Activated CD8-positive, alpha-beta memory T cell treated with anti-CD3 and anti-CD28 coated beads, Interleukin-2, amount 50 U/mL, for 48 hours (primary cell): ENCODE data around the gene DNAJA2.
A peak's percentile ranks its signal among the peaks of the same experiment; 100 is the strongest.
"Not testable (repeated sequence)": the region's sequence is repeated elsewhere in the genome, so short reads cannot be mapped to it uniquely, and the experiment has no call there.

Experiments
- DNase-seq: peaks from one replicate; pipeline ENCODE4 v3.0.0-alpha.2; 2020

Gene DNAJA2

GRCh38 chr16:46974352-46974751 is 878 bp upstream of the DNAJA2 start:
- peak; percentile 55 for DNase-seq

GRCh38 chr16:46973996-46974324 is 486 bp upstream of the DNAJA2 start:
- DNase-seq = no peak

GRCh38 chr16:46972429-46973206 is 856 bp downstream of the DNAJA2 start:
- DNase-seq = peak; percentile 81

DNA sequence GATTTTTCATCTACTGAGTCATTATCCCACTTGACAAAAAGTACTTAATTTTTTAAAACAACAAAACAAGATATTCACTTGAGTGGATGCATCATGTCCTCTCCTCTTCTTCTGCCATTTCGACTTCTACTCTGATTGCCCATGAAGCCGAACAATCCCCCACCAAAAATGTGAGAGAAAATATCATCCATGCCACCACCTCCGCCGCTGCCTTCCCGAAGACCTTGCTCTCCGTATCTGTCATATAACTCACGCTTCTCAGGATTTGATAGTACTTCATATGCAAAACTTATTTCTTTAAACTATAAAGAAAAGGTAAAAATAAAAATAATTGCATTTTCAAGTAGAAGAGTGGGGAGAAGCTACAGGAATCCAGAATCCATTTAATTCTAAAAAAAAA is 2.2 kb downstream of the DNAJA2 start:
- DNase-seq = no peak

- DNase-seq = no peak
Observed at GRCh38 chr16:46970089-46970488, 3.4 kb downstream of the DNAJA2 start.

DNA sequence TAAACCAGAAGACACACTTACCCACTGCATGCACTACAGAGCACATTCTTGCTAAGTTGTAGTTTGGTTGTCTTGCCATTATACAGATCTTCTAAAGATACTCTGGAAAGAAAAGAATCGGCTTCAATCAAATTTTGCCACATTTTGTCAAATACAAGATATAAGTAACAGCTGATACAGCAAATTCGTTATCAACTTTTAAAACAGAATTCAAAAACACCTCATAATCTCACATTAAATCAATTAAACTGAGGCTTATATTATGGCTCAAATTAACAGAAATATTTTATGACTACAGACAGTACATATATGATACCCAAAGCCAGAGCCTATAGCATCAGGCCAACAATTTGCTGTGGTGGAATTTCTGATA is 5.4 kb downstream of the DNAJA2 start:
- DNase-seq = no peak

DNA sequence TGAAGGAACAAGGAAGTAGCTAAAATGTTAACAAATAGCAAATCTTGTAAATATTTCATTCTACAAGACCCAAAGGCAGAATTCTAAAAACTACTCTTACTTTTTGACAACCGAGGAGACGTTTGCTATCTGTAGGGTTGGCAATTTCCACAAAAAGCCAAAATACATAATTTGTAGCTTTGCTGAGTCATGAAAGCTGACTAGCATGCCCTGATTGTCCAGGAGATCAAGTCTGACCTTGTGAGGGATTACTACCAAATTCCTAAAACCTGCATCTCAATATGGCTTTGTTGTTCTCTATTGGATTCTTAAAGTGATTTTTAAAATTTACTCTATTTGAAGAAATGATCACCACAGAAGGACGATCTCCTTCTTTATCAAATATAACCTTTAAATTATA is 10.8 kb downstream of the DNAJA2 start:
- no peak for DNase-seq

DNA sequence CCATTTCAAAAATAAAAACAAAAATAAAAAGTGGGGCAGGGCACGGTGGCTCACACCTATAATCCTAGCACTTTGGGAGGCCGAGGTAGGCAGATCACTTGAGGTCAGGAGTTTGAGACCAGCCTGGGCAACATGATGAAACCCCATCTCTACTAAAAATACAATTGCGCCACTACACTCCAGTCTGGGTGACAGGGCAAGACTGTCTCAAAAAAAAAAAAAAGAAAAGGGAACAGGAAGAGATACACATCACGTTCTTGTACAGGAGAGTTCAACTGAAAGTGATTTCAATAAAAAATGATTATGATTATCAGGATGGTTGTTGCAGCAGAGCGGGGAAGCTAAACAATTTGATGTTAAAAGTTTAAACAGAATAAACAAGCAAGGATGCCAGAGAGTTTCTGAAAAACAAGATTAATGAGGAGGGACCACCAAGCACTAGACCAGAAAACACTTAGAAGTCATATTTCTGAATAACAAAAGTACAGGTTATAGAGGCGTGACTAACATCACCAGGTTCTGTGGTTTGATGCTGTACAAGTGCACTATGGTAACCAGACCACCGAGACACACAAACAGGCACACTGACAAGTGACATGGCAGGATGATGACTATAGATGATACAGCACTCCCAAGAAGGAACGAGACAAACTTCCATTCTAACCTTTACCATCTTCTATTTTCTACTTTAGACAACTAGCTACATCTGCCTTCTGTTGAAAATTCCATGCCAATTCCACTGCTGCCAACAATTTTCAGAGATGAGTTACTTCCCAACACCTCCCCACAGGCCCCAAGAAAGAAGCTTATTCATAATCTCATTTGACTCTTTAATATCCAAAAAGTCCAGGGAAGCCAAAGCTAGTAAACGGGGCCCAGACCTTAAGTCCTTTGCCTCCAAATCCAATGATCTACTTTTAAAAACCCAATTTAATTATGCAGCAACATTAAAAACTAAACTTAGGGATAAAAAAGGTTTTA is 11.8 kb downstream of the DNAJA2 start:
- DNase-seq = no peak

DNA sequence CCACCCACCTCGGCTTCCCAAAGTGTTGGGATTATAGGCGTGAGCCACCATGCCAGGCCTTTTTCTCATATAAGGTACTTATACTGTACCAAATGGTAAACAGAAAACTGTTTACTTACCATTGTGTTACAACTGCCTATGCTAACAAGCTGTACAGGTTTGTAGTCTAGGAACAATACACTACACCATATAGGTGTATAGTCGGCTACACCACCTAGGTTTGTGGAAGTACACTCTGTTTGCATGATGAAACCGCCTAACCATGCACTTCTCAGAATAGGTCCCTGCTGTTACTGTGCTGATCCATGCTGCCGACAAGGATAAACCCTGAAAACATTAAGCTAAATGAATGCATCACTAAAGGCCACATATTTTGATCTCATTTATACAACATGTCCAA is 18.9 kb downstream of the DNAJA2 start:
- no peak for DNase-seq

DNA sequence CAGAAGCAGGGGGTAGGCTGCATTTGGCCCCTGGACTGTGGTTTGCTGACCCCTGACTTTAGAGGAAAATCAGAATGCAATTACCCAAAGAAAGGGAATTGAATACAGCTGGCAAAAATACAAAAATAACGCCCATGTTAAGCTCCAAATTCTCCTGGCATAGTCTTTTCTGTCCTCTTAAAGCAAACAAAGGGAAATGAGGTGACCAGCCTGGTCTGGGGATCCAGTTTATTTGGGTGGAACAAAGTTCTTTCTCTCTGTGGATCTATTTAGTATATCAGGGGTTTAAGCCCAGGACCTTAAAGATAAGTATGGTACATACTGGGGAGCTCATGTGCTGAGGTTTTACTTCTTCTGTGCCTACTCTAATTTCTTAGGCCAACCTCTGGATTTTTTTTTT is 23.5 kb downstream of the DNAJA2 start:
- DNase-seq = no peak

DNA sequence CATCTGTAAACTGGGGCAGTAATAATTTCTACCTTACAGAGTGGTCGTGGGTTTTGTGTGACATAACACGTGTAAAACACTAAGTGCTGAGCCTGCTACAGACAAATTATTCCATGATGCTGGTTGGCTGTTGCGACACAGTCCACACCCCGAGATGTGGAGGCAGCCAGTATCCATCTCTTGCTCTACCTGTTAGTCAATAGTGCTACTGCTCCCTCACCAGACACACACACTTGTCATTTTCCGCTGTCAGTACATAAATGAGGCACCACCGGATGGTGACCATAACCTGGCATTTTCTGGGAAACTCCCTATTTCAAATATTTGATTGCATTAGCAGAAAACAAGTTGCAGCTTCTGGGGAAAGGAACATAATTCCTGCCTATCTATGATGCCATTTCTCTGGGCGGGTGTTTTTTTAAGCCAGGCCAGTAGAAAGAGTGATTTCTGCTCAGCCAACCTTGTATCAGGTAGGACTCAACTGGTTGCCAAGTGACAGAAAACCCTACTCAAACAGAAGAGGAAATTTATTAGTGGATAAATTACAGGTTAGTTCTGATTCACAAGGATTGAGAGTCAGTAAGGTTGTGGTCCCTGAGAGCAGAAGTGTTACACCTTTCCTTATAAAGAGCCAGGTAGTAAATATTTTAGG is 24.1 kb downstream of the DNAJA2 start:
- DNase-seq = no peak

DNA sequence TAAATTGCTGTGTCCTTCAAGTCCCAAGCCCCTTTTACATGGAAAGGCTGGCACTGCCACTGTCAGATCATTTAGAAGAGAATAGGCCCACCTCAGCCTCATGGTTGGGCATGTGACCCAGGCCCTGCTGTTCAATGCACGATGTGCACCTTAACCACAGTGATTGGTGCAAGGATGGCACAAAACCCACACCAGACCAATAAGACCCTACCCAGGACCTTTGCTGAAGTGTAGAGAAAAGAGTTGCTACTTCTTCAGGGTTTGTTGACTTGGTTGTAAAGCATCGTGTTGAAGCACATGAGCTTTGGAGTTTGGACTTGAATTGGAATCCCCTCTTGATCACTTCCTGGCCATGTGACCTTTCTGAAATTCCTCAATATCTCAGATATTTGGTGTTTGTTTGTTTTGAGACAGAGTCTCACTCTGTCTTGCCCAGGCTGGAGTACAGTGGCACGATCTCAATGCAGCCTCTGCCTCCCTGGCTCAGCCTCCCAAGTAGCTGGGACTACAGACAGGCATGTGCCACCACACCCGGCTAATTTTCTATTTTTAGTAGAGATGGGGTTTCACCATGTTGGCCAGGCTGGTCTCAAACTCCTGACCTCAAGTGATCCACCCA is 24.8 kb downstream of the DNAJA2 start:
- no peak for DNase-seq

DNA sequence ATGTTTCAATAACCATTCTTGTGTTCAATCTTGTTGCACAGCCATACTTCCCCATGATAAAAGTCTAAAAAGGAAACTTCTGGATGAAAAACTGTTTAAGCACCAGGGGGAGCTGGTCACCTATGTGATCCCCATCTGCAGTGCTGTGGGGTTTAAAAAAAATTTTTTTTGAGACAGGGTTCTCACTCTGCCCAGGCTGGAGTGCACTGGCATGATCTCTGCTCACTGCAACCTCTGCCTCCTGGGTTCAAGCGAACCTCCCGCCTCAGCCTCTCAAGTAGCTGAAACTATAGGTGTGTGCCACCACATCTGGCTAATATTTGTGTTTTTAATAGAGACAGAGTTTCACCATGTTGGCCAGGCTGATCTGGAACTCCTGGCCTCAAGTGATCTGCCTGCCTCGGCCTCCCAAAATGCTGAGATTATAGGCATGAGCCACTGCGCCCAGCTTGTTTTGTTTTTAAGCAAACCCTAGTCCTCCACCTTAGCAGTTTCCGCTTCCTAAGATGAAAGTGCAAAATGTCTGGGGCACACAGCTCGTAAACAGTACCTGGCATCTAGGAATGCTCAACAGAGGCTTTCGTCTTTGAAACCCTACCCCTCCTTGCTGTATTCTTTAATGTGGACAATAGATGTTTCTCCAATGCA is 25.4 kb downstream of the DNAJA2 start:
- DNase-seq = no peak

GRCh38 chr16:46944713-46945112 is 28.8 kb downstream of the DNAJA2 start:
- DNase-seq = not testable (repeated sequence)

GRCh38 chr16:46937536-46937935 is 35.9 kb downstream of the DNAJA2 start:
- DNase-seq = no peak

- no peak for DNase-seq
Observed at GRCh38 chr16:46932802-46933201, 40.7 kb downstream of the DNAJA2 start.

DNA sequence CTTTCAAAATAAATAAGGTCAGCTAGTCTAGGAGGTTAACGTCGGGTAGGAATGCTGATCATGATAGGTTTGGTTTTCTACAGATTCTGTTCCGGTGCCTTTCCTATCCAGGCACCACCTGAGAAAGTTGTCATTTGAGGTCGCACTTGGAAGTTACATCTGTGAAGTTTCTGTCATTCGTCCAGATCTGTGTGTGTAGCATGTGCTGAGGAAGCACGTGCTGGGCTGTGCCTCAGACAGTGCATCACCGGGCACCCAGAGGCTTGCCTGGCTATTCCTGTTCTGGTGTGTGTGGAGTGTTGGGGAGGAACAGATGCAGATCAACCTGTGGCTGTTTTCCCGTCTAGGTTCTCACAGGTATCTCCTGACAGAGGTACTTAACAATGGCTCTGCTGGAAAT is 42.6 kb downstream of the DNAJA2 start:
- no peak for DNase-seq

GRCh38 chr16:46929378-46930332 is 43.8 kb downstream of the DNAJA2 start:
- DNase-seq = peak; percentile 91

- no peak for DNase-seq
Observed at GRCh38 chr16:46928811-46929210, 44.7 kb downstream of the DNAJA2 start.

DNA sequence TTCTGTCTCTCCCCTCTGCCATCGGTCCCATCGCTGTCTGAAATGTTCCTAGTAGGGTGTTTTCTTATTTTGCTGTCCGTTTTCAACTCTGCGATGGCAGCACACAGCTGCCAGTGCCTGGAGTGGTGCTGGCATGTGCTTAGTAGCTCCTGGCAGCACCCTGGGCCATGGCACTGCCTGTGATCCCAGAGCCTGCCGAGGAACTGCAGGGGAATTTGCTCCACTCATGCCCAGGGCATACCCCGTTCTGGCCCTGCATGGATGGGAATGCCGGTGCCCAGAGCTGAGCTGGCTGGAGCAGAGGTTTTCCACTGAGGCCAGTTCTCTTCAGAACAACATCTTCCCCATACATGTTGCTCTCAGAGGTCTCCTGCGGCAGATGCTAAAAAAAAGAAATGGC is 46.2 kb downstream of the DNAJA2 start:
- DNase-seq = no peak

DNA sequence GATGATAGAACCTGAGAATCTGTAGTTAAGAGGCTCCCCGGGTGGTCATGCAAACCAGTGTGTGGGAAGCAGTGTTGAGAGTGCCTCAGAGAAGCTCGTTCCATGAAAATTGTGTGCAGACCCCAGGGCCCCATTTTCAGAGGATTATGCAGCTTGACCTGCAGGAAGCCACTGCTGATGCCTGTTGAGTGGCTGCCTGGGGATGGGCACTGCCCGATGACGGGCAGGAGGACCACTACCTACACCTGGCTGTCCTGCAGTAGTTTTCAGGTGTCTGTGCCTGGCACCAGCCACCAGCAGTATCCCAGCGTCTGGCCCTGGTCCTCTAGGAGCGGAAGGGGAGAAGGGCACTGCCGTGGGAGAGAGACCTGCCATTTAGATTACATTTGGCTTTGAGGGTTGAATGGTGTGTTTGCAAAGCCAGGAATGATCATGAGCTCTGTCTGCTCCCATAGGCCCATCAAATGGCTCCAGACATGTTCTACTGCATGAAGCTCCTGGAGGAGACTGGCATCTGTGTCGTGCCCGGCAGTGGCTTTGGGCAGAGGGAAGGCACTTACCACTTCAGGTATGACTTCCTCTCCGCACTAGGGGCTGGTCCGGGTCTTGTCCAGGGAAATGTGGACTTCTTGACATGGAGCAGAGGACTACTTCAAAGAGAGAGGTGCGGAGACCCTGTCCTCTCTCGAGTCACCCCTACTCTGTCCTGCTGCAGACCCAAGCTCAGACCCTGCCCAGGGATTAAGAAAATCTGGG is 46.8 kb downstream of the DNAJA2 start:
- no peak for DNase-seq
